Activated CD4-positive, alpha-beta T cell treated with anti-CD3 and anti-CD28 coated beads, Interleukin-2, Interleukin-4, amounts not matched to agents 100 ng/mL and 50 ng/mL, durations not matched to agents 16 hours and 8 hours (primary cell): Measurements from ENCODE around the gene ADPRHL1.
"Not testable (repeated sequence)": the region's sequence is repeated elsewhere in the genome, so short reads cannot be mapped to it uniquely, and the experiment has no call there.

Experiments used
- DNase-seq: peaks from one replicate; pipeline ENCODE4 v3.0.0-alpha.2; 2020; ENCODE audit warnings: low spot score

The ADPRHL1 gene

GRCh38 chr13:113479179-113479578 lies 25.9 kb upstream of the ADPRHL1 start:
- DNase-seq: no peak

DNA sequence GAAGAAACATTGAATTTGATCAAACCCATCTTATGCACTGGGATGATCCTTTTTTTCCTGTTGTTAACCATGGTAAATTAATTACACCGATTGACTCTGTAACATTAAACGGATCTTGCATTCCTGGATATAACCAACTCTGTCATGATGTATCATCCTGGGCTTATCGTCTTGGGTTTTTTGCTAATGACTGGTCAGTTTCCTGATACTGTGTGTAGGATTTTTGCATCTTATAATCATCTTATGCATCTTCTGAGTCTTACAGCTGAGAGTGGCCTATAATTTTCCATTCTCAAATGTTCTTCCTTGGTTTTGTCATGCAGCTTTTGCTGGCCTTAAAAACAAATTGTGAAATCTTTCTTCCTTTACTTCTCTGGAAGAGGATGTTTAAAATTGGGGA lies 24.4 kb upstream of the ADPRHL1 start:
- no peak for DNase-seq

GRCh38 chr13:113476811-113477210 lies 23.5 kb upstream of the ADPRHL1 start:
- DNase-seq: no peak

- no peak for DNase-seq
Observed at GRCh38 chr13:113475911-113476310, 22.6 kb upstream of the ADPRHL1 start.

- DNase-seq: no peak
Observed at GRCh38 chr13:113475280-113475679, 22.0 kb upstream of the ADPRHL1 start.

DNA sequence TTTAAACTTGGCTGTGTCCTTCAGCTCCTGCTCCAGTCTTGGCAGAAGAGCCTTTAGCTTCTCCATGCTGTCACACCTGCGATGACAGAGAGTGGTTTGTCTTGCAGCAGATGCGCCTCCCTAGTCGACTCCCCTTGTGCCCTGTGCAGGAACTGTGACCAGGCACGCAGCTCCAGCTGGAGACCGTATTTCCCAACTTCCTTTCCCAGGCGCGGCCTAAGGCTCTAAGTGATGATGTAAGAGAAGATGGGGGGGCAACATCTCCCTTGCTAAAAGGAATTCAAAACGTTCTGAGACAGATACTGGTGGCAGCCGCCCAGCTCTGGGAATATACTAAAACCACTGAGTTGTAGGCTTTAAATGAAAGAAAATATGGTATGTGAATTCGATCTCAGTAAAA lies 20.9 kb upstream of the ADPRHL1 start:
- DNase-seq: no peak

DNA sequence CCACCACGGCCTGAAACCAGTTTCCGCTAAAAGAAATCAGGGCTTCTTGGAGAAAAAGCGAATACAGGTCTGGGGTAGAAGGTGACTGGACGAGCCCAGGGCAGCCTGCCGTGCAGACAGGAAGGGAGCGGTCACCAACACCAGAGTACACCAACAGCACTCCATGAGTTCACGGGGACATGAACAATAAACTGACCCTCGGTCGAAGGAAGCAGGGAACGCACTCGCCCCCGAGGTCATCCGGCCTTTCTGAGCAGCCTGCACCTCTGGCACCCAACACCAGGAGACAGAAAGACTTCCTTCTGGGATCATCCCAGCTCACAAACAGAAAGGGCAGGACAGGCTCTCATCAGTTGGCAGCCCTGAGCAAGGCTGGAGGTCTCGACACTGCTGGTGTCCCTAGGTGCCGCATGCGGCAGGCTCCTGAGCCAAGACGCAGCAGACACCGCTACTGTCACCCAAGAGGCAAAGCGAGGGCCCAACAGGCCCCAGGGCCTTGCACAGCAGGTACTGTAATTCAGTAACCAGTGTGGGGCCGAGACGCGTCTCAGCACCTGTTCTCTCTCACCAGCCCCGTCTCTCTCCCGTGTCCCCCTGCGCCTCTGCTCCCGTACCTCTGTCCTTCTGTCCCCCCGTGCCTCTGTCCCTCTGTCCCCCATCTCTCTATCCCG lies 19.2 kb upstream of the ADPRHL1 start:
- no peak for DNase-seq

GRCh38 chr13:113471844-113472243 lies 18.6 kb upstream of the ADPRHL1 start:
- no peak for DNase-seq

DNA sequence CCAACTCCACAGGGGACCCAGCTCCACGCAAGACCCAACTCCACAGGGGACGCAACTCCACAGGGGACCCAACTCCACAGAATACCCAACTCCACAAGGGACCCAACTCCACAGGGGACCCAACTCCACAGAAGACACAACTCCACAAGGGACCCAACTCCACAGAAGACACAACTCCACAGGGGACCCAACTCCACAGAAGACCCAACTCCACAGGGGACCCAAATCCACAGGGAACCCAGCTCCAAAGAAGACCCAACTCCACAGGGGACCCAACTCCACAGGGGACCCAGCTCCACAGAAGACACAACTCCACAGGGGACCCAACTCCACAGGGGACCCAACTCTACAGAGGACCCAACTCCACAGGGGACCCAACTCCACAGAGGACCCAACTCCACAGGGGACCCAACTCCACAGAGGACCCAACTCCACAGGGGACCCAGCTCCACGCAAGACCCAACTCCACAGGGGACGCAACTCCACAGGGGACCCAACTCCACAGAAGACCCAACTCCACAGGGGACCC lies 17.4 kb upstream of the ADPRHL1 start:
- not testable (repeated sequence) for DNase-seq

- DNase-seq: no peak
Observed at GRCh38 chr13:113470073-113470472, 16.8 kb upstream of the ADPRHL1 start.

DNA sequence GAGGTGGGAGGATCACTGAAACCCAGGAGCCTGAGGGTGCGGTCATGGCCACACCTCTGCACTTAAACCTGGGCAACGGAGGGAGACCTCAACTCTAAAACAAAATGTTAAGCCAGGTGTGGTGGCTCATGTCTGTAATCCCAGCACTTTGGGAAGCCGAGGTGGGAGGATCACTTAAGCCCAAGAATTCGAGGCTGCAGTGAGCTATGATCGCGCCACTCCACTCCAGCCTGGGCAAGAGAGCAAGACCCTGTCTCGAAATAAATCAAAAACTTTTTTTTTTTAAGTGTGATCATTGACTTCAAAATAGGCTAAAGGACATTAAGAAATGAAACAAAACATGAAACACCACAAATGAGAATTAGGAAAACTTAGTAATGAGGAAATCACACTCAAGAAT lies 16.3 kb upstream of the ADPRHL1 start:
- DNase-seq: no peak

DNA sequence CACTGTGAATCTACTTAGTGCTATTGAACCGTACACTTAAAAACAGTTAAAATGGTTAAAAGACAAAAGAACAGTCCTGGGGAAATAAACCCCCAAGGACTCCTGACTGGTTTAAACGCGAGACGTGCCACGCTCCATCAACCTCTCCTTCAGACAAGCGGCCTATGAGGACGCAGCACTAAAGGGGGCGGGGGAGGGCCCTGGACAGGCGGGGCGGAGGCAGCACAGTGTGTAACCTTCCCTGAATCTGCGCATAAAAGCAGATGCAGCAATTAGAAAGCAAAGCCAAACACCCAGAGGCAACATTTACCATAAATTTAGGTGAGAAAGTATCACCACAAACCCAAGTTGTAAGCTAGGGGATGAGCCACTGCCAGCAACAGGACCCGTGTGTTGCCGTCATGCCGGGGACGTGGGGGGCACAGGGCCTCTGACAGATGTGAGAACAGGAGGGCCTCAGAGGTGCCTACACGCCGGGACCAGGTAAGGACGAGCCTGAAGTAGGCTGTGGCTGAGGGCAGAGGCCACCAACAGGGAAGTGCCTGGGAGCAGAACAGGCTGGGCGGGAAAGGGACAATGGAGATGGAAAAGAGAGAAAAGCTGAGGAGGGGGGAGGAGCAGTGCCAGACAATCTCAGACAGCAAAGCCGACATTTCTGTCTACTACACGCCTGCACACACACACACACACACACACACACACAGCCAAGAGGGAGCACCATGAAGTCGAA lies 15.3 kb upstream of the ADPRHL1 start:
- no peak for DNase-seq

DNA sequence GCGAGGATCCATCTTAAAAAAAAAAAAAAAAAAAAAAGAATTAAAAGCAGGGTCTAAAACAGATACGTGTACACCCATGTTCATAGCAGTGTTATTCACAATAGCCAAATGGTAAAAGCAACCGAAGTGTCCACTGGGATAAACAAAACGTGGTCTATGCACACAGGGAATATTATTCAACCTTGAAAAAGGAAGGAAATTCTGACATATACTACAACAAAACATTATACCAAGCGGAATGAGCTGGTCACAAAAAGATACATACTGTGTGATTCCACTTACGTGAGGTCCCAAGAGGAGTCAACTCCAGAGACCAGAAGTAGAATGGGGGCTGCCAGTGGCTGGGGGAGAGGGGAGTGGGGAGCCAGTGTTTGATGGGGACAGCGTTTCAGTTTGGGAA lies 14.7 kb upstream of the ADPRHL1 start:
- no peak for DNase-seq

DNA sequence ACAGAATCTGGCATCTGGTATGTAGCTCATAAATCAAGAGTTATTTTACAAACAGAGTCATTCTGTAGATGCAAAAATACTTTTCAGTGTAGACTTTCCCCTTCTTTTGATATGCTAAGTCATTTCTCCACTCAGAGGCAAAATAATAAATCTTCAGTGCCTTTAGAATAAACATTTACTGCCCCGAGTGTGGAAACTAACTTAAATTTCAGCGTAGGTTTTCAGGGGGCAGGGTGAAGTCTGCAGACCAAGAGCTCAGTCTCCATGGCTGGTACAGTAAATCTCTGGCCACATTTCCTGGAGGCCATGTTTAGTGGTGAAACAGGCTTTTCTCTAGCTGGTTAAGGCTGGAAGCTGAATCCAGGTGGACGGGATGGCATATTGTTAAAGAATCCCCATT lies 13.1 kb upstream of the ADPRHL1 start:
- no peak for DNase-seq

DNA sequence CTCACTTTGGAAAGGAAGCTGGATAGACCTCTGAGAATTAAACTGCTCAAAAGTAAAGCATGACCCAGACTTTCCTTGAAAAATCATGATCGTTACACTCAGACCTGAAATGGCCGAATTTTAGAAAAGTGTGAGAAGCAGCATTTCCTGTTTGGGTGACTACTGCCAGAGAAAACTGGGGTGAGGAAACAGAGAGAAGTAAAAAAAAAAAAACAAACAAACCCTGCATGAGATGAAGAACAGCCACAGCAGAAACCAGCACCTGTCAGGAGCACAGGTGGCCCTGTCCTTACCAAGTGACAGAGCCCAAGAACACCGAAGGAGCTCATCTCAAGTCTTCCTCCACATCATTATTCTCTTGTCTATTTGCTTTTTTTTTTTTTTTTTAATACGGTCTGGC lies 12.0 kb upstream of the ADPRHL1 start:
- DNase-seq: no peak

- DNase-seq: no peak
Observed at GRCh38 chr13:113464476-113464875, 11.2 kb upstream of the ADPRHL1 start.

GRCh38 chr13:113461022-113461751 lies 7.9 kb upstream of the ADPRHL1 start:
- DNase-seq: no peak

DNA sequence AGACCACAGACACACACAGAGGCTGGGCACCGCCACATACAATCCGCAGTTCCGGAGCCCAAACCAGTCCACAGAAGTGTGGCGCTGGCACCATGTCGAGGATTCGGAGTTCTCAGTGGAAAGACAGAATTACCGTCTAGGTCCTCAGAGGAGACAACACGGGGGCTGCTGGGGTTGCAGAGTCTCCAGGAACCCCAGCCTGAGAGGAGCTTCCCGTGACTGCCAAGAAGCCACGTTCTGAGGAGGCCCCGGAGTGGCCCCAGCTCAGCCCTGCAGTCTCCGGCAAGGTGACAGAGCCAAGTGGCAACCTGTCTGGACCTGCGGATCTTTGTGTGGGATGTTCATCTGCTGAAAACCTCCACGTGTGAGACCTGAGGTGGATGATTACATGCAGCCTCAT lies 7.3 kb upstream of the ADPRHL1 start:
- DNase-seq: no peak

DNA sequence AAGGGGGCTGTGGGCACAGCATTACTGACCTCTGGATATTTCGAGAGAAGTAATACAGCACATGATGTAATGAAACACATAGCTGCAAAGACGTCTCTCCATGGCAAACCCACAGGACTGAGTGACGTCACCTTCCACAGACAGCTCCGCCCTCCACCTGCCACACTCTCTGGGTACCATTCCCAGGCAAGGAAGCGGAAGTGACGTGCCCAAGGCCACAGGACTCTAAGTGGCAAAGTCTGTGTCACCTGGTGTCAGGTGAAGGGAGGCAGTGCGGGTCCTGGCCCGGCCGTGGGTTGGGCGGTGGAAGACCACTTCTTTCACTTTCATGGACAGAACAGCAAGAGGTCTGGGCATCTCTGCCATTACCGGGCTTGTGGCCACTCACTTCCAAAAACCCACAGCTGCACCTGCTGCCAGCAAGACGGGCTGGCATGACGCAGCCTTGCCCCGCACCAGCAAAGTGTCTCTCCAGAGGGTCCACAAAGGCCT lies 6.8 kb upstream of the ADPRHL1 start:
- DNase-seq: no peak

DNA sequence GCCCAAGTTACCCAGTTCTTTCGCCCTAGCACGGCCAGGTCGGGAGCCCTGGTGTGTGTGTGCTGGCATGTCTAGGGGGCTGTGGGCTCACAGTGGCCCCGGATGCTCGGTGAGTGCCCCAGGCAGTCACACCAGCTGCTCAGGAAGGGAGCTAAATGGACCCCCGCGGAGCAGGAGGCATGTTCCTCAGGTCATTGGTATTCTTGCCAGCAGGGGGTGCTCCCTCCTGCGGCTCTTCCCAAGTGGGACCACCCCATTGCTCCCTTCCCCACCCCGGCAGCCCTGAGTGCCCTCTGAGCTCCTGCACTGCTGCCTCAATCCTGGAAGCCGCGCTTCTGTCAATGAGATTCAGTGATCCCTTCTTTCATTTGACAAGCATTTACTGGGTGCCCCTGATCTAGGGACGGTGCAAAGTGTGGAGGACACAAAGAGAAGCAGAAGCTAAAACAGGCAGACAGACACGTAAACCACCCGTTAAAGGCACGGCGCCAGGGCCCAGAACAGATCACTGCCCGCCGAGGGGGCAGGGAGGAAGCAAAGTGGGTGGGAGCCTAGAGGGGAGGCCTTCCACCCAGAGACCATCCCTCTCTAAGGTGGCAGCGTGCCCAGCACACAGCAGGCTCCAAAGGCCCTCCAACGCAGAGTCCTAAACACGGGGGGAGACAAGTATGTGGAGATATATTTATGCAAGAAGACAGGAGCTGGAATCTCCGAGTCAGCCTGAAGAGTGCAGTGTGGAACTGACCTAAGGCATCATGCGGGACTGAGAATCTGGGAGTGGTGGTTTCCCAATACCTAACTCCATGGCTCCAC lies 5.2 kb upstream of the ADPRHL1 start:
- DNase-seq: no peak

GRCh38 chr13:113457510-113457909 lies 4.2 kb upstream of the ADPRHL1 start:
- DNase-seq: no peak

- no peak for DNase-seq
Observed at GRCh38 chr13:113456116-113456702, 2.9 kb upstream of the ADPRHL1 start.
